Measurements from ENCODE around the gene CLSTN1. TPM values are rescaled to one million over a fixed set of nuclear protein-coding genes. Genes with fewer than 3 reads are reported as not detected.

CLSTN1 gene
- total and polyA plus RNA-seq, 2 of the 13 experiments (the other 11 are each of a cell fraction or from before 2014, with no cell fraction given), result 19.7 to 29.8 TPM

DNA sequence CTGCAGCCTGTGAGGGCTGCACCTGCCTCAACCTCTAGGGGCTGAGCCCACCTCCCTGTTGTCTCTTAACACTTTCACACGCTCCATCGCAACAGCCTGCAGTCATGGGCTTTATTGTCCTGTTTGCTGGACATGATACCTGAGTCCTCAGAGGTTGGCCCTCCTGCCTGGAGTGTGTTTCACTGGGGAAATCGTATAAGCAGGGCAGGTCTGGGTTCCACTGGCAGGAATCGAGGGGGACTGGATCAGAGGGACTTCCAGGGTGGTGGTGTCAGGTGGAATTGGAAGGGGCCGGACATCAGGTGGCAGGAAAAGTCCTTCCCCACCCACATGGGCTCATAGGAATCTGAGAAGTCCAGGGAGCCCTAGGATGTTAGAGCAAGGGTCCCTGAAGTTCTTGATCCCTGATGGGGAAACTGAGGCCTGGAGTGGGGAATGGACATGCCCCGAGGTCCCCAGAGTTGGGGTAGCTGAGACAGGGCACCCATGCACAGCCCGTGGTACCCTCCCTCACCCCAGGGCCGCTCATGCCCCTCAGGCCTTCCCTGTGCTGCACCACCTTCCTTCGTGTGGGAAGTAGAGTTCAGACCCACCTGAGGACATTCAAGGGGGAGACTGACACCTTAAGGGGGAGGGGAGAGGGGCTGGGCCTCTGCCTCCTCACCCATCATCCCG is 105.6 kb downstream of the CLSTN1 start (continued):
- TF ChIP-seq, protein P1, sequence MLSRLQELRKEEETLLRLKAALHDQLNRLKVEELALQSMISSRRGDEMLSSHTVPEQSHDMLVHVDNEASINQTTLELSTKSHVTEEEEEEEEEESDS (CRISPR knock-in tag; IDR thresholded peaks at IDR 0.05; ENCODE audit: borderline replicate concordance), result 0 out of 2 replicates have a peak, but pooled peaks have one; percentile 62
- no peak for TF ChIP-seq ZNF816 (CRISPR knock-in tag; IDR thresholded peaks at IDR 0.05; ENCODE audit: borderline replicate concordance)
- TF ChIP-seq MEF2D (CRISPR knock-in tag; IDR thresholded peaks at IDR 0.05), result no peak
- TF ChIP-seq ZNF44 (CRISPR knock-in tag; IDR thresholded peaks at IDR 0.05), result no peak
- TF ChIP-seq SSRP1 (CRISPR knock-in tag; IDR thresholded peaks at IDR 0.05), result no peak
- no peak for TF ChIP-seq ZNF660 (CRISPR knock-in tag; IDR thresholded peaks at IDR 0.05; ENCODE audit: borderline replicate concordance, low read depth)
- TF ChIP-seq ZNF556 (CRISPR knock-in tag; IDR thresholded peaks at IDR 0.05; ENCODE audit: borderline replicate concordance), result no peak
- TF ChIP-seq ZNF343 (CRISPR knock-in tag; IDR thresholded peaks at IDR 0.05), result no peak
- no peak for TF ChIP-seq ZNF703 (CRISPR knock-in tag; IDR thresholded peaks at IDR 0.05; ENCODE audit: borderline replicate concordance)
- no peak for TF ChIP-seq ZNF782 (CRISPR knock-in tag; IDR thresholded peaks at IDR 0.05; ENCODE audit: borderline replicate concordance)
- 0 out of 2 replicates have a peak, but pooled peaks have one; percentile 18 for TF ChIP-seq HOXA9 (CRISPR knock-in tag; IDR thresholded peaks at IDR 0.05; ENCODE audit: borderline replicate concordance)
- TF ChIP-seq PHF21A (CRISPR knock-in tag; IDR thresholded peaks at IDR 0.05), result no peak
- no peak for TF ChIP-seq SKI (IDR thresholded peaks at IDR 0.05; ENCODE audit: partially characterized antibody)
- TF ChIP-seq, protein P2, sequence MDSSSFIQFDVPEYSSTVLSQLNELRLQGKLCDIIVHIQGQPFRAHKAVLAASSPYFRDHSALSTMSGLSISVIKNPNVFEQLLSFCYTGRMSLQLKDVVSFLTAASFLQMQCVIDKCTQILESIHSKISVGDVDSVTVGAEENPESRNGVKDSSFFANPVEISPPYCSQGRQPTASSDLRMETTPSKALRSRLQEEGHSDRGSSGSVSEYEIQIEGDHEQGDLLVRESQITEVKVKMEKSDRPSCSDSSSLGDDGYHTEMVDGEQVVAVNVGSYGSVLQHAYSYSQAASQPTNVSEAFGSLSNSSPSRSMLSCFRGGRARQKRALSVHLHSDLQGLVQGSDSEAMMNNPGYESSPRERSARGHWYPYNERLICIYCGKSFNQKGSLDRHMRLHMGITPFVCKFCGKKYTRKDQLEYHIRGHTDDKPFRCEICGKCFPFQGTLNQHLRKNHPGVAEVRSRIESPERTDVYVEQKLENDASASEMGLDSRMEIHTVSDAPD (CRISPR knock-in tag; IDR thresholded peaks at IDR 0.05), result no peak
- TF ChIP-seq, protein P3, sequence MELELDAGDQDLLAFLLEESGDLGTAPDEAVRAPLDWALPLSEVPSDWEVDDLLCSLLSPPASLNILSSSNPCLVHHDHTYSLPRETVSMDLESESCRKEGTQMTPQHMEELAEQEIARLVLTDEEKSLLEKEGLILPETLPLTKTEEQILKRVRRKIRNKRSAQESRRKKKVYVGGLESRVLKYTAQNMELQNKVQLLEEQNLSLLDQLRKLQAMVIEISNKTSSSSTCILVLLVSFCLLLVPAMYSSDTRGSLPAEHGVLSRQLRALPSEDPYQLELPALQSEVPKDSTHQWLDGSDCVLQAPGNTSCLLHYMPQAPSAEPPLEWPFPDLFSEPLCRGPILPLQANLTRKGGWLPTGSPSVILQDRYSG (CRISPR knock-in tag; IDR thresholded peaks at IDR 0.05), result peak; percentile 12; the same call in 1 of the 2 replicates
- 0 out of 2 replicates have a peak, but pooled peaks have one; percentile 35 for TF ChIP-seq NPAS2 (CRISPR knock-in tag; IDR thresholded peaks at IDR 0.05; ENCODE audit: borderline replicate concordance)
- no peak for TF ChIP-seq ZNF34 (CRISPR knock-in tag; IDR thresholded peaks at IDR 0.05; ENCODE audit: borderline replicate concordance)
- no peak for TF ChIP-seq ZFP36 (IDR thresholded peaks at IDR 0.05; ENCODE audit: borderline replicate concordance, low read depth, low read length, partially characterized antibody)
- TF ChIP-seq, protein P4, sequence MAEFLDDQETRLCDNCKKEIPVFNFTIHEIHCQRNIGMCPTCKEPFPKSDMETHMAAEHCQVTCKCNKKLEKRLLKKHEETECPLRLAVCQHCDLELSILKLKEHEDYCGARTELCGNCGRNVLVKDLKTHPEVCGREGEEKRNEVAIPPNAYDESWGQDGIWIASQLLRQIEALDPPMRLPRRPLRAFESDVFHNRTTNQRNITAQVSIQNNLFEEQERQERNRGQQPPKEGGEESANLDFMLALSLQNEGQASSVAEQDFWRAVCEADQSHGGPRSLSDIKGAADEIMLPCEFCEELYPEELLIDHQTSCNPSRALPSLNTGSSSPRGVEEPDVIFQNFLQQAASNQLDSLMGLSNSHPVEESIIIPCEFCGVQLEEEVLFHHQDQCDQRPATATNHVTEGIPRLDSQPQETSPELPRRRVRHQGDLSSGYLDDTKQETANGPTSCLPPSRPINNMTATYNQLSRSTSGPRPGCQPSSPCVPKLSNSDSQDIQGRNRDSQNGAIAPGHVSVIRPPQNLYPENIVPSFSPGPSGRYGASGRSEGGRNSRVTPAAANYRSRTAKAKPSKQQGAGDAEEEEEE (CRISPR knock-in tag; IDR thresholded peaks at IDR 0.05; ENCODE audit: borderline replicate concordance), result no peak
- no peak for TF ChIP-seq ELF1 (CRISPR knock-in tag; IDR thresholded peaks at IDR 0.05)
- TF ChIP-seq, protein P5, sequence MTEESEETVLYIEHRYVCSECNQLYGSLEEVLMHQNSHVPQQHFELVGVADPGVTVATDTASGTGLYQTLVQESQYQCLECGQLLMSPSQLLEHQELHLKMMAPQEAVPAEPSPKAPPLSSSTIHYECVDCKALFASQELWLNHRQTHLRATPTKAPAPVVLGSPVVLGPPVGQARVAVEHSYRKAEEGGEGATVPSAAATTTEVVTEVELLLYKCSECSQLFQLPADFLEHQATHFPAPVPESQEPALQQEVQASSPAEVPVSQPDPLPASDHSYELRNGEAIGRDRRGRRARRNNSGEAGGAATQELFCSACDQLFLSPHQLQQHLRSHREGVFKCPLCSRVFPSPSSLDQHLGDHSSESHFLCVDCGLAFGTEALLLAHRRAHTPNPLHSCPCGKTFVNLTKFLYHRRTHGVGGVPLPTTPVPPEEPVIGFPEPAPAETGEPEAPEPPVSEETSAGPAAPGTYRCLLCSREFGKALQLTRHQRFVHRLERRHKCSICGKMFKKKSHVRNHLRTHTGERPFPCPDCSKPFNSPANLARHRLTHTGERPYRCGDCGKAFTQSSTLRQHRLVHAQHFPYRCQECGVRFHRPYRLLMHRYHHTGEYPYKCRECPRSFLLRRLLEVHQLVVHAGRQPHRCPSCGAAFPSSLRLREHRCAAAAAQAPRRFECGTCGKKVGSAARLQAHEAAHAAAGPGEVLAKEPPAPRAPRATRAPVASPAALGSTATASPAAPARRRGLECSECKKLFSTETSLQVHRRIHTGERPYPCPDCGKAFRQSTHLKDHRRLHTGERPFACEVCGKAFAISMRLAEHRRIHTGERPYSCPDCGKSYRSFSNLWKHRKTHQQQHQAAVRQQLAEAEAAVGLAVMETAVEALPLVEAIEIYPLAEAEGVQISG (CRISPR knock-in tag; IDR thresholded peaks at IDR 0.05), result no peak
- TF ChIP-seq JUN (CRISPR knock-in tag; IDR thresholded peaks at IDR 0.05), result no peak
- TF ChIP-seq REL (CRISPR knock-in tag; conservative IDR thresholded peaks at IDR 0.05), result 0 out of 2 replicates have a peak, but pooled peaks have one; percentile 32

Data from HepG2 (cell line).